Activated T-cell treated with anti-CD3 and anti-CD28 coated beads for 48 hours (primary cell): ENCODE data around the gene SSPN.

Source experiments
- DNase-seq: peaks from one replicate; pipeline ENCODE4 v3.0.0-alpha.2; 2020; ENCODE audit warnings: low read depth

SSPN gene

DNA sequence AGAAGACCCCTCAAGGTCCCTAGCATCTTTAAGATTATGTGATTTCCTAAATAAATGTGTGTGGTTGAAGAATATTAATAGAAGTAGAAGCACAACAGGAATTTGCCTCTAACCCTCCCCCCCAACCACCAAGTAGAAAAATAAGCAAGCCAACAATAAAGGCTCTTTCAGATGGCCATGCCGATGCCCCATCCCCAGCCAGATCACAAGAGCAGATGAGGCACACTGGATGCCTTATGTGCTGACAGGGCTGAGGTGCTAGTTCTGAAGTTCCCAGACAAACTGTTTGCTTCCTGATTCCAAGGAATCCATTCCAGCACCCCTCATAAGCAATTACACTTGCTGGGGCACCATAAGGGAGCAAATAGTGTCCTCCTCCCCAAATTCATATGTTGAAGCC, 90.0 kb downstream of the SSPN start:
- no peak for DNase-seq

DNA sequence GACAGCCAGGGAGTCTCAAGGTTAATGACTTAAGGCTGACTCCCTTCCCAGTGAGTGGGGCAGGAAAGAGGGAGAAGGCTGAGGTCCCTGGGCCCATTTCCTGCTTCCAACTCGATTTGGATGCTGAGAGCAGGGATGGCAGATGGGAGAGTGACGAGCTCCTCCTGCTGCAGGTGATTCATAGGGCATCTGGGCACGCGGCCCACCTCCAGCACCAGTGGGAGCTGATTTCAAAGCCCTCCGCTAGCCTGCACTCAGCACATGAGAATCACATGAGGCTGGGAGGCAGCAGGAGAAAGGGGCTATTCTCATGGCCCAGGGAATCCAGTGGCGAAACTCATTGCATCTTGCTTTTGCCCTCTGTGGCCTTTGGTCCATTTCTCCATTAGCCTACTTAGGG, 90.8 kb downstream of the SSPN start:
- DNase-seq, result no peak

DNA sequence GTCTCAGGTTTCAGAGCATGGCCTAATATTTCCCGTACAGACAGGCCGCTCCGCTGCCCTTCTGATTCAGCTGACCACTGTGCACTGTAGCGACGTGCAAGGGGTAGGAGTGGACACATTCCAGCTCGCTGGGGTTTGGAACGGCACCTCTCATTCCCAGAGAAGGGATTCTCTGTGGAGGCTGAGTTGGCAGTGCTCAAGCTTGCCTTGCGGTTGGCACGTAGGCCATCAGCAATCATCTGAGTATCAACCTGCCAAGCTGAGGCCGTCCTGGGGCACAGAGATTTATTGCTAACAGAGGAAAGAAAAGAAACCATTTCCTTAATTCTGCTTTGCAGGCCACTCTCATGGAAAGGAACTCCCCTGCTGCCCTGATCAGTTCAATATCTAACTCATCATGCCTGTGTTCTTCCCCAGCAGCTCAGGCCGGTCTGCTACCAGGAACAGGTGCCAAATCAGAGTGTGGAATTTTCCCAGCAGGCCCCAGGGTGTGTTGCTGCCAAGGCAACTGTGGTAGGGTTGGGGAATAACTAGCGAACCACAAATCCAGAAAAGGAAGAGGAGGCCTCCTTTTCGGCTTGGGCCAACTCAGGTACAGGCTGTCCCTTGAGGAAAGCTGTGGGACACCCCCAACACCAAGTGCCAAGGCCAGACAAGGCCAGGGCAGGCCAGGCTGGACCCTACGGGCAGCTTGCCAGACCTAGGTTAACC, 92.5 kb downstream of the SSPN start:
- no peak for DNase-seq

DNA sequence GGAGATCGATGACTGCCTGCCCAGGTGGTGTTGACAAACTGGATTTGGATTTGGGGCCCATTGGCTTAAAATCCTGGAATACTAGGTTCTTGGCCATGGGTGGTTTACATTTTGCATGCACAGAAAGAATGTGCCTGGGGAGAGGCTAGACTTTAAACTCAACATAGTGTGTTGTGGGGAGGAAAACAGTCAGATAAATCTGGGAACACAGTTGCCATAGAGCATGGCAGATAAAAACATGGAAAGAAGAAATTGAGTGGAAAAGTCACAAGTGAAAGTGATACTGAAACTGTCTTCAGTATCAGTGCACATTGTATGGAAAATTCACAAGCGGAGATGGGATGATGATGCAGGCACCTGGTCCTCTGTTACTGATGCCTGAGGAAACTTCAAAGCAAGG, 95.2 kb downstream of the SSPN start:
- DNase-seq, result no peak

DNA sequence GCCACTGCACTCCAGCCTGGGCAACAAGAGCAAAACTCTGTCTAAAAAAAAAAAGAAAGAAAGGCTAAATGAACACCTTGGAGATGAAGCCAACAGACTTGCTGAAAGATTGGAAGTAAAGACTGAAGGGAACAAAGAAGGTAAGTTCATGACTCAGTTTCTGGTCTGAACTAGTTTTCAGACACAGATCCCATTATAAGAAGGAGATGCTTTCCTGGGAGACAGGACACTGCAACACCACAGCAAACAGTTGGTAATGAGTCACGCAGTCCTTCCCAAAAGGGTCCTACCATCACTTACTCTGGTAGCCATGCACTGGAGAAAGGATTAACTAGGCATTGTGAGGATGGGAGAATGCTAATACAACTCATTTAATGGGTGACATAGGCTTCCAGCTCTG, 97.2 kb downstream of the SSPN start:
- no peak for DNase-seq

DNA sequence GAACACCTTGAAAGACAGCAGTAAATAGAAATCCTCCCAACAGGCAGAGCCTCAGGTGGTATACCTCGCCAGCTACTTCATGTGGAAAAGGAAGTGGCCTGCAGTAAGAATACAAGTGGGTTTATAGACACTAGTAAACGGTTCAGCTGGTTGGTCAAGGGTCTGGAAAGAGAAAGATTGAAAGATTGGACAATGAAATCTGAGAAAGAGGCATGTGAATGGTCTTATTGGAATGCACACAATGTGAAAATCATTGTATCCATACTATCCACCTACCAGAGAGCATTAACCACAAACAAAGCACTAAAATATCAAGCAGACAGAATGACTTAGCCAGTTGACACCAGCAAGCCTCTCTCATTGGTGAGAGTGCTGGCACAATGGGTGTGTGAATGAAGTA, 98.2 kb downstream of the SSPN start:
- no peak for DNase-seq

DNA sequence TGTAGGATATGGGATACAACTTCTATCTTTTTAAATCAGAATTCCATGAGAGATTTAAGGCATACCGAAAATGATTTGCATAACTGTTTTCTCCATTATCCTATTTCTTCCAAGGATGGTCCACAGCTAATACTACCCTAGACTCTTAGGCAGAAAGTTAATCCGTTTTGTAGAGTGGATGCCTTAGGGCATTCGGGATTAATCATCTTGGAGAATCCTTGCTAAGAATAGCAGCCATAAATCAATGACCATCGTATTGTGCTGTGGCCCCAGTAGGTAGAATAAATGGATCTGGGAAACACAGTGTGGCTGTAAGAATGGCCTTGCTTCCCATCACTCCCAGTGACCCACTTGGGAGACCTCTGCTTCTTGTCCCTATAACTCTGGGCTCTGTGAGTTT, 99.6 kb downstream of the SSPN start:
- DNase-seq, result no peak

DNA sequence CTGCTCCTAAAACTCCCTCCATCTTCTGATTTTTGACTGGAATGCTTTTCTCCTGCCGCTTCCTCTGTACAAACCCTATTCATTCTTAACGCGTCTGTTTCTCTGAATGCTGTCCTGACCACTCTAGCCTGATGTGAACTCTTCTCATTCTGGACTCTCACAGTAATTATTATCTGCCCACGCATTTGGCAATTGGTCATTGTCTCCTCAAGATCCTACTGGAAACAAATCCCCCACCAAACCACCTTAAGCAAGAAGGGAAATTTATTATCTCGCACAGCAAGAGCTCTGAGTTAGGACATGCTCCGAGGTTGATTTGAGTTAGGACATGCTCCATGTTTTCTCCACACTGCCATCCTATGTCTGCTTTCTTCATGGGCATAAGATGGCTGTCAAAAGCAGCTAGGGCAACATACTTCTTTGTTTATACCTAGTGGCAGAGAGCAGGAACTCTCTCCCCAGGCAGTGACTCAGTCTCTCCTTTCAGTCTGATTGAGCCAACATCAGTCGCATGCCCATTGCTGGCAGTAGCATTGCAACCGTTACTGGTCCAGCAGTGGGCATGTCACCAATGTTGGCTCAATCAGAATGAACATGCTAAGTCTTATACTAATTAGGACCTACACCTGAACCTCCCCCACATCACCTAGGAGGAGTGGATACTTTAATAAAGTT, 102.2 kb downstream of the SSPN start:
- DNase-seq, result no peak

DNA sequence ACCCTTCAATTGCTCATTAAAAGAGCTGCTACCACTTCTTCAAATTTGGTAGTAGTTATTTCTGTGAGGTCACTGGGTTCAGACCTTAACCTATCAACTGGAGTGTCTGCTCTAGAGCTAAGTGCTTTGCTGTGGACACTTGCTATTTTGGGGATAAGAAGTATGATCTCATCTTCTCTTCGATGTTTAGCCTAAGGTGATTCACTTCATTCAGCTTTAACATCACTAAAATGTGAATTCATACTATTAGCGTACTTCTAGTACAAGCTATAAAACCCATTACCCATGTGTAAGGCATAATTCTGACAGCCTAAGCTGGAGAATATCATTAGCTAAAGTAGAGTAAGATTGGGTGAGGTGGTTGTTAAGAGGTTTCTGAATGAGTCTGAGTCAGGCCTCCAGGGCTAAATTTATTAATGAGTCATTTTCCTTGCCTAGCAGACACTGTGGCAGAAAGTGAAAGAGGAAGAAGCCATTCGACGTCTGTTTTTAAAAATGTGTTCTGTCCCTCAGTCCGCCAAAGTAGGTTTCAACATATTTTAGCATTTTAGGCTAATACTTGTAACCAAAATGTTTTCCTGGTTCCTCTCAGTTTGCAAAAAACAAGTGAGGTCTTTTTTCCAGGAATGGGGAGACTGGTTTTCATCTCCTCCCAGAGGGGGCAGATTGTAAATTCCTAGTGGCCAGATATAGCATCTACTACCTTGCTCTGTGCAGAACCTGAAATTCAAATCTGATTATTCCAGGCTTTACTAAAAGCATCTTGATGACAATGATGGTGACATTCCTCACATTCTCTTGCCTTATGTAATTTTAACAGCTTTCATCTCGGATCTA, 103.6 kb downstream of the SSPN start:
- DNase-seq, result no peak

DNA sequence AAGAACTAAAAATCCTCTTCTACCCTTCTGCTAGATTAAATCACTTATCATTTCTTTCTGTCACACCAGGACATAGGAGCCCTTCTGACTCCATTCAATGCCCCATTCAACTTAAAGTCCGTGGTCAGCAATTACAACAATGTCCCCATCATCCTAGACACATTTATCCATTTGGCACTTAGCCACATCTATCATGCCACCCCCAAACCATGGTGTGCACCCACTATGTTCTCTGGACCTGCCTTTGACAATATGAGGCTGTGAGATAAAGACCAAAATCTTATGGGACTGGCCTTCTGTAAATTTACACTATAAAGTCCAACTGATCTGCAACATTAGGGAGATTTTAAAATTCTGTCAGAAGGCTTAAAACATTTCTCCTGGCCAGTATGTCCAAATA, 104.4 kb downstream of the SSPN start:
- no peak for DNase-seq
